Neural crest cell (in vitro differentiated cells): ENCODE results near the gene TOB2. TPM values are rescaled to one million over a fixed set of nuclear protein-coding genes. Genes with fewer than 3 reads are reported as not detected.

Experiments used
- DNase-seq: peaks from one replicate; pipeline ENCODE4 v3.0.0; 2021; ENCODE audit warnings: low read depth, mixed read lengths, low spot score
- H3K27ac Mint-ChIP-seq: one replicate; pipeline ENCODE4 v1.8.0; 2021; ENCODE audit warnings: mild to moderate bottlenecking, mixed read lengths; ENCODE audit not compliant: unreplicated experiment
- H3K27me3 Mint-ChIP-seq: 2 replicates; pipeline ENCODE4 v1.8.0; 2021; ENCODE audit warnings: low read depth, mild to moderate bottlenecking, mixed read lengths
- H3K36me3 Mint-ChIP-seq: 2 replicates; pipeline ENCODE4 v1.8.0; 2021; ENCODE audit warnings: low read depth, mild to moderate bottlenecking, mixed read lengths
- H3K4me1 Mint-ChIP-seq: 2 replicates; pipeline ENCODE4 v1.8.0; 2021; ENCODE audit warnings: mixed read lengths
- H3K4me3 Mint-ChIP-seq: one replicate; pipeline ENCODE4 v1.8.0; 2021; ENCODE audit warnings: mild to moderate bottlenecking, mixed read lengths
- H3K9me3 Mint-ChIP-seq: 2 replicates; pipeline ENCODE4 v1.8.0; 2021; ENCODE audit warnings: mixed read lengths
- total RNA-seq: library from RNA; stranded (reverse); gene quantifications from 2 replicates; pipeline ENCODE4 v1.2.1, GENCODE V29; 2021
- TF ChIP-seq, protein P1 (sequence below): fragments of 200-600 bp; sonication (generic); conservative IDR thresholded peaks from 2 replicates; pipeline ENCODE4 v1.5.0; 2021; ENCODE audit warnings: antibody characterized with exemption, mild to moderate bottlenecking

TOB2 gene
- total RNA-seq, 1 donor from 2014 or later, result 47.7 TPM

DNA sequence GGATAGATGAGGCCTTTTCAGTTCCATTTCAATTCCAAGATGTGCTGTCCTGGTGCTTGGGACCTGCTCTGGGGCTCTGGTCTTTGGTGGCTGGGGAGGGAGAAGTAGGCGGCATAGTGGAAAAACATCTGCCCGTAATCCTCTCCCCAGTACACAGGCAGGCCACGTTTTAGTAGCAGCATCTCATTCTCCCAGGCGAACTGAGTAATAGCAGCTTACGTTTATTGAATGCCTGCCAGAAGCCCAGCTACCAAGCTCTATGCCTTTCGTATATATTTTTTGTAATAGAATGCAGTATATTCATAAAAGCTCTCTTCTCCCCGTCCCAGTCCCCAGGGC, 33.8 kb upstream of the TOB2 start:
- H3K27me3 Mint-ChIP-seq, result no peaks in the 10 kb centered on the region
- no peak overlapping the region for H3K27ac Mint-ChIP-seq
- DNase-seq, result no peak
- no peaks in the 10 kb centered on the region for H3K36me3 Mint-ChIP-seq
- H3K4me1 Mint-ChIP-seq, result peaks cover 29% of the 10 kb centered on the region
- no peaks in the 10 kb centered on the region for H3K9me3 Mint-ChIP-seq
- TF ChIP-seq, protein P1, sequence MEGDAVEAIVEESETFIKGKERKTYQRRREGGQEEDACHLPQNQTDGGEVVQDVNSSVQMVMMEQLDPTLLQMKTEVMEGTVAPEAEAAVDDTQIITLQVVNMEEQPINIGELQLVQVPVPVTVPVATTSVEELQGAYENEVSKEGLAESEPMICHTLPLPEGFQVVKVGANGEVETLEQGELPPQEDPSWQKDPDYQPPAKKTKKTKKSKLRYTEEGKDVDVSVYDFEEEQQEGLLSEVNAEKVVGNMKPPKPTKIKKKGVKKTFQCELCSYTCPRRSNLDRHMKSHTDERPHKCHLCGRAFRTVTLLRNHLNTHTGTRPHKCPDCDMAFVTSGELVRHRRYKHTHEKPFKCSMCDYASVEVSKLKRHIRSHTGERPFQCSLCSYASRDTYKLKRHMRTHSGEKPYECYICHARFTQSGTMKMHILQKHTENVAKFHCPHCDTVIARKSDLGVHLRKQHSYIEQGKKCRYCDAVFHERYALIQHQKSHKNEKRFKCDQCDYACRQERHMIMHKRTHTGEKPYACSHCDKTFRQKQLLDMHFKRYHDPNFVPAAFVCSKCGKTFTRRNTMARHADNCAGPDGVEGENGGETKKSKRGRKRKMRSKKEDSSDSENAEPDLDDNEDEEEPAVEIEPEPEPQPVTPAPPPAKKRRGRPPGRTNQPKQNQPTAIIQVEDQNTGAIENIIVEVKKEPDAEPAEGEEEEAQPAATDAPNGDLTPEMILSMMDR, result no peak
- no peak overlapping the region for H3K4me3 Mint-ChIP-seq

DNA sequence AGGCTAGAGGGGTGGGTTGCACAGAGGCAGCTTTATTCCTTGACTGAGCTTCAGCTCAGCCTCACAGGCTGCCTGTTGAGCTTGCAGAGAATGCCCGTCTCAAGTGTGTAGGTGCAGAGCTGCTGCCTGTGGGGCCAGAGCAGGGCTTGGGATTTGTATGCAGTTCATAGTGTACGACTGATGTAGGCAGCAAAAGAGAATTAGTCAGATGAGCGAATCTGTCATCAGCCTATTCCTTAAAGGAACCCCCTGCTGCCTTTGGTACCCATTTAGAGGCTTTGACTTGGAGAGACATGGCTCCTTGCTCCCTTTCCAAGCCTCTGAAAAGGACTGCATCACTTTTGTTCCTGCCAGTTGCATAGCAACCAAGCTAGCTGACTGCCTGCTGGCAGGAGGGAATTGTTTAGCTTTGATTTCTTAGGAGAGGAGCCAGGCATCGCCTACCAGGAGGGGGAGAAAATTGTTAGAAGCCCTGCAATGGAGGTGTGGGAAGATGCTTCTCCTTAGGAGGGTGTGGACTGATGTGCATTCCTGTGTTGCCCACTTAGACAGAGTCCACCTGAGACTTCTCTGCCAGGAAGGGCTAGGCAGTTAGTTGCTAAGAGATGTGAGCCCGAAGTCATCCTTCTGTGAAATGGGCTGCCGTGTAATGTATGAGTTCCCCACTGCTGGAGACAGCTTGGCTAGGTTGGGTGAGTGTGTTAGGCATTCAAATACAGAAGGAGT, 33.2 kb upstream of the TOB2 start:
- Mint-ChIP-seq H3K9me3 (no peaks in the 10 kb centered on the region), H3K4me1 (peaks cover 29% of the 10 kb centered on the region), H3K4me3 (peak overlapping the region; percentile 73), H3K27me3 (no peaks in the 10 kb centered on the region), H3K36me3 (no peaks in the 10 kb centered on the region), H3K27ac (peak overlapping the region; percentile 92)
- TF ChIP-seq, protein P1, result no peak
- DNase-seq, result peak; percentile 12

DNA sequence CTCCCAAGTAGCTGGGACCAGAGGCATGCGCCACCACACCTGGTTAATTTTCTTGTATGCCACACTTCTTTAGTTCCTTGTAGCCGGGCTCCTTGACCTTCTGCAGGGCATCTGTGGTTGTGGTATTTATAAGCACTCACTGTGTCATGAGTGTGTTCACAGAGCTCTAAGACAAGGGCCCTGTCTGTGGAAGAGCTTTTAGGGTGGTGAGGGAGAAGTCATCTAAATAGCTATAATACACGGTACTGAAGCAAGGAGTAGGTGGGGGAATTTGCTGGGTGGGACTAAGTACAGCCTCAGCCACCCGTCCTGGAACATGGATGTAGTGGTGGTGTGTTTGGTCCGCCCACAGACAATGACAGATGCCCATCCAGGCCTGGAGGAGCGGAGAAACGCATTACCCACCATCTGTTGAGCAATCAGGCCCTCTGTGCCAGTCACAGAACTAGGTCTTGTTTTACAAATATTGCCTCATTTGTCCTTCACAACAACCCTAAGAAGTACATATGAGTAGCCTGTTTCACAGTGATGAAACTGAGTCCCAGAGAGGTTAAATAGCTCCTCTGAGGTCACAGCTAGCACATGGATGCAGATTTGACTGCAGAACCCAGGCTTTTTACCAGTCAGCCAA, 32.4 kb upstream of the TOB2 start:
- DNase-seq, result no peak
- no peaks in the 10 kb centered on the region for H3K9me3 Mint-ChIP-seq
- H3K36me3 Mint-ChIP-seq, result no peaks in the 10 kb centered on the region
- peaks cover 29% of the 10 kb centered on the region for H3K4me1 Mint-ChIP-seq
- no peaks in the 10 kb centered on the region for H3K27me3 Mint-ChIP-seq
- TF ChIP-seq, protein P1, result no peak
- peak overlapping the region; percentile 71 for H3K27ac Mint-ChIP-seq
- H3K4me3 Mint-ChIP-seq, result peak overlapping the region; percentile 73

DNA sequence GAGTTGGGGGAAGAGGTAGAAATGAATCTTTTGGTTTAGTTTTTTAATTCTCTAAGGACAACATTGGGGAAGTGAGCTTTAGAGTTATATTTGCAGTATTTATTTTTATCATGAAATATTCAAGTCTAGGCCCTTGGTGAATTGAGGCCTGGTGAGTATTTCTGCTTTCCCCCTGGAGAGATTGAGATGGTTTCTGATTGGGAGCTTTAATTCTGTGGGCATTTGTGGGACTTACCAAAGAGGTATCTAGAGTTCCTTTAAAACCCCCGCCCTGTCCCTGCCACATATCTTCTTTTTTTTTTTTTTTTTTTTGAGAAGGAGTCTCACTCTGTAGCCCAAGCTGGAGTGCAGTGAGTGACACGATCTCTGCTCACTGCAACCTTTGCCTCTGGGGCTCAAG, 31.9 kb upstream of the TOB2 start:
- Mint-ChIP-seq H3K4me1 (peaks cover 29% of the 10 kb centered on the region), H3K27ac (no peak overlapping the region), H3K4me3 (no peak overlapping the region), H3K36me3 (no peaks in the 10 kb centered on the region), H3K9me3 (no peaks in the 10 kb centered on the region), H3K27me3 (no peaks in the 10 kb centered on the region)
- TF ChIP-seq, protein P1, result no peak
- DNase-seq, result no peak

DNA sequence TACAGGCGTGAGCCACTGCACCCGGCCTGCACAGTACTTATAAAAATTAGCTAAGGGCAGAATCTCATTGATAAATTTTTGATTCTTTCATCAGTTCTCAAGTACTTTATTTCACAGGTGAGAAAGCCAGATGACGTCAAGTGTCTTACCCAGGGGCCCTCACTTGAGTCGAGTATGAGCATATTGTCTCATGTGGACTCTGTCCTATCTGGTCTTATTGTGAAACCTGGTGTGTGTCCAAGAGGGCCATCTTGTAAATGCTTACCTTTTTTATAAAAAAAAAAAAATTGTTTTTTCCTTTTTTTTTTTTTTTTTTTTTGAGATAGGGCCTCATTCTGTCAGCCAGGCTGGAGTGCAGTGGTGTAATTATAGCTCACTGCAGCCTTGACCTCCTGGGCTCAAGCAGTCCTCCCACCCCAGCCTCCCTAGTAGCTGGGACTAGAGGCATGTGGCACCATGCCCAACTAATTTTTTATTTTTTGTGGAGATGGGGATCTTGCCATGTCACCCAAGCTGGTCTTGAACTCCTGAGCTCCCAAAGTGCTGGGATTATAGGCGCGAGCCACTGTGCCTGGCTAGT, 28.4 kb upstream of the TOB2 start:
- H3K4me3 Mint-ChIP-seq, result no peak overlapping the region
- no peak for DNase-seq
- H3K36me3 Mint-ChIP-seq, result no peaks in the 10 kb centered on the region
- no peaks in the 10 kb centered on the region for H3K27me3 Mint-ChIP-seq
- H3K4me1 Mint-ChIP-seq, result peaks cover 24% of the 10 kb centered on the region
- H3K9me3 Mint-ChIP-seq, result no peaks in the 10 kb centered on the region
- no peak overlapping the region for H3K27ac Mint-ChIP-seq
- TF ChIP-seq, protein P1, result no peak
